PC-9 (cell line): ENCODE results near the gene TMEM18. TPM values are rescaled to one million over a fixed set of nuclear protein-coding genes. Genes with fewer than 3 reads are reported as not detected.
A peak's percentile ranks its signal among the peaks of the same experiment; 100 is the strongest.

Experiments
- BruUV-seq: library from RNA; stranded (reverse); fragments of 400-500 nt; replicated peaks from 2 replicates; lab custom pipeline; 2021; lab: Mats Ljungman, UMichigan
- CTCF ChIA-PET: fragments of 300-600 bp; sonication (Branson Sonifier 250); formaldehyde crosslinking; loops from one replicate; lab custom pipeline; 2022; ENCODE audit warnings: antibody characterized with exemption; lab: Charles Lee
- POLR2A ChIA-PET: fragments of 300-600 bp; sonication (Branson Sonifier 250); formaldehyde crosslinking; loops from one replicate; lab custom pipeline; 2022; ENCODE audit warnings: antibody characterized with exemption; ENCODE audit not compliant: unreplicated experiment; lab: Charles Lee
- DNase-seq, 2 experiments: peaks; one replicate each; pipeline versions ENCODE4 v3.0.0 to v3.0.0-alpha.2; 2015 to 2022; ENCODE audit warnings: mixed read lengths in 1 of 2
- H2AFZ ChIP-seq: fragments of 200-600 bp; sonication (generic); 2 replicates; pipeline ENCODE4 v1.8.1; 2017; ENCODE audit warnings: antibody characterized with exemption
- H3F3A ChIP-seq: fragments of 200-600 bp; sonication (generic); 2 replicates; pipeline ENCODE4 v1.8.1; 2017; ENCODE audit warnings: antibody characterized with exemption, mild to moderate bottlenecking, low read depth; ENCODE audit not compliant: insufficient read depth
- H3K27ac ChIP-seq: fragments of 200-600 bp; sonication (generic); 2 replicates; pipeline ENCODE4 v1.6.1; 2016; ENCODE audit warnings: mixed run types
- H3K27me3 ChIP-seq: fragments of 200-600 bp; sonication (generic); 2 replicates; pipeline ENCODE4 v1.6.1; 2016; ENCODE audit warnings: low read depth, mixed run types; ENCODE audit not compliant: insufficient read depth
- H3K36me3 ChIP-seq: fragments of 200-600 bp; sonication (generic); 2 replicates; pipeline ENCODE4 v1.6.1; 2016; ENCODE audit warnings: low read depth, mixed run types
- H3K4me1 ChIP-seq: fragments of 200-600 bp; sonication (generic); replicated peaks from 2 replicates; pipeline ENCODE4 v1.6.1; 2016; ENCODE audit warnings: mixed run types; ENCODE audit not compliant: insufficient read depth
- H3K4me2 ChIP-seq: fragments of 200-600 bp; sonication (generic); 2 replicates; pipeline ENCODE4 v1.6.1; 2017; ENCODE audit warnings: mixed run types
- H3K4me3 ChIP-seq: fragments of 200-600 bp; sonication (generic); 2 replicates; pipeline ENCODE4 v1.6.1; 2016; ENCODE audit warnings: mixed run types
- H3K79me2 ChIP-seq: fragments of 200-600 bp; sonication (generic); 2 replicates; pipeline ENCODE4 v1.6.1; 2017; ENCODE audit warnings: low read depth, mixed run types
- H3K9me2 ChIP-seq: fragments of 200-600 bp; sonication (generic); 2 replicates; pipeline ENCODE4 v1.8.1; 2017; ENCODE audit warnings: mild to moderate bottlenecking; ENCODE audit not compliant: insufficient read depth
- H3K9me3 ChIP-seq: fragments of 200-600 bp; sonication (generic); 2 replicates; pipeline ENCODE4 v1.8.1; 2016; ENCODE audit warnings: low read depth; ENCODE audit not compliant: insufficient read depth
- H4K20me1 ChIP-seq: fragments of 200-600 bp; sonication (generic); 2 replicates; pipeline ENCODE4 v1.8.1; 2017; ENCODE audit not compliant: insufficient read depth
- CTCF ChIP-seq: fragments of 200-600 bp; sonication (generic); conservative IDR thresholded peaks from 2 replicates; pipeline ENCODE4 v1.6.1; 2017; ENCODE audit warnings: mixed run types, antibody characterized with exemption, mild to moderate bottlenecking, moderate library complexity
- EZH2 ChIP-seq: fragments of 200-600 bp; sonication (generic); IDR thresholded peaks from 2 replicates; pipeline ENCODE4 v1.8.0; 2017; ENCODE audit warnings: antibody characterized with exemption, low read depth
- intact Hi-C: fragments of 100-400 bp; cut with micrococcal nuclease; formaldehyde crosslinking; loops from one replicate; pipeline ENCODE4 v1.10.0; 2022; ENCODE audit not compliant: unreplicated experiment
- total RNA-seq: library from RNA; stranded (reverse); gene quantifications from 2 replicates; pipeline ENCODE4 v1.2.3, GENCODE V29; 2021

TMEM18 gene
- total RNA-seq, 1 experiment from 2014 or later = 30.5 TPM

GRCh38 chr2:620471-621302, 56.5 kb downstream of the TMEM18 start:
- ChIA-PET CTCF (no interaction called here), POLR2A (no interaction called here)
- peaks cover 5% of the 10 kb centered on the region; the same call in 1 of the 2 replicates for H3K9me3 ChIP-seq
- H2AFZ ChIP-seq = no peak overlapping the region
- no peaks in the 10 kb centered on the region for H3K36me3 ChIP-seq
- H3F3A ChIP-seq = no peaks in the 10 kb centered on the region
- H3K79me2 ChIP-seq = no peaks in the 10 kb centered on the region
- H4K20me1 ChIP-seq = no peaks in the 10 kb centered on the region
- no peak overlapping the region for H3K27ac ChIP-seq
- peaks cover 4% of the 10 kb centered on the region; the same call in 1 of the 2 replicates for H3K27me3 ChIP-seq
- TF ChIP-seq EZH2 (no peak), CTCF (no peak)
- no peak overlapping the region for H3K4me2 ChIP-seq
- H3K4me1 ChIP-seq = 0 out of 2 replicates have a peak, but pooled peaks cover 7% of the 10 kb centered on the region
- H3K9me2 ChIP-seq = no peaks in the 10 kb centered on the region
- H3K4me3 ChIP-seq = no peak overlapping the region
- no TSS peak for BruUV-seq
- intact Hi-C loops = no loop called here
- no peak for DNase-seq

DNA sequence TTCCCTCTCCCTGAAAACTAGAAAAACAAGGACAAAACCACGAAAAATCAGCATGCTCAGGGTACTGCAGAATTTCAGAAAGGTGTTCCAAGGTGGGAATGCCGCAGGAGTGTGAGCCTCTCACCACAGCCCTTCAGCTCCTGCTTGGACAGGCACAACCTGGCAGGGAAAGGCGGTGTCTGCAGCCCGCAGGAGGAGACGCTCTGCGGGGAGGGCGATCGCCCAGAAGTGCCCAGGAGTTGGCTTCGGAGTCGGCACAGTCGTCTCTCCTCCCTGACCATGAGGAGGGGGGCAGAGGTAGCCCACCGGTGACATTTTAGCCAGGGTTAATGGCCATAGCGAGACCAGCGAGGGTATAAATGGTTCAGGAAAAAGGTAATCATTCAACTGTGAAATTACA, 57.2 kb downstream of the TMEM18 start:
- peak overlapping the region; percentile 16; the same call in 1 of the 2 replicates for H2AFZ ChIP-seq
- H3K36me3 ChIP-seq = no peaks in the 10 kb centered on the region
- DNase-seq = no peak
- POLR2A ChIA-PET = no interaction called here
- no peak overlapping the region for H3K4me2 ChIP-seq
- 0 out of 2 replicates have a peak, but pooled peaks cover 7% of the 10 kb centered on the region for H3K4me1 ChIP-seq
- CTCF ChIA-PET = no interaction called here
- H3K4me3 ChIP-seq = no peak overlapping the region
- H3K27ac ChIP-seq = no peak overlapping the region
- intact Hi-C loops = no loop called here
- H3K79me2 ChIP-seq = no peaks in the 10 kb centered on the region
- BruUV-seq = no TSS peak
- peaks cover 5% of the 10 kb centered on the region; the same call in 1 of the 2 replicates for H3K9me3 ChIP-seq
- no peaks in the 10 kb centered on the region for H3K27me3 ChIP-seq
- H3K9me2 ChIP-seq = no peaks in the 10 kb centered on the region
- TF ChIP-seq CTCF (no peak), EZH2 (no peak)
- no peaks in the 10 kb centered on the region for H3F3A ChIP-seq
- no peaks in the 10 kb centered on the region for H4K20me1 ChIP-seq

GRCh38 chr2:618422-618990, 58.7 kb downstream of the TMEM18 start:
- ChIA-PET POLR2A (no interaction called here), CTCF (no interaction called here)
- H3K27me3 ChIP-seq = no peaks in the 10 kb centered on the region
- H3K27ac ChIP-seq = no peak overlapping the region
- no peaks in the 10 kb centered on the region for H3K36me3 ChIP-seq
- H3K4me2 ChIP-seq = no peak overlapping the region
- no peak overlapping the region for H2AFZ ChIP-seq
- no peak for DNase-seq
- H4K20me1 ChIP-seq = no peaks in the 10 kb centered on the region
- intact Hi-C loops = no loop called here
- no peak overlapping the region for H3K4me3 ChIP-seq
- H3K4me1 ChIP-seq = 0 out of 2 replicates have a peak, but pooled peaks cover 7% of the 10 kb centered on the region
- no peaks in the 10 kb centered on the region for H3F3A ChIP-seq
- no peaks in the 10 kb centered on the region for H3K79me2 ChIP-seq
- no TSS peak for BruUV-seq
- TF ChIP-seq EZH2 (no peak), CTCF (no peak)
- peaks cover 5% of the 10 kb centered on the region; the same call in 1 of the 2 replicates for H3K9me3 ChIP-seq
- H3K9me2 ChIP-seq = no peaks in the 10 kb centered on the region
